HuH-7 (cell line): ENCODE results near the gene HOXA5.

Source experiments
- DNase-seq: peaks from one replicate; pipeline ENCODE4 v3.0.0; 2011; ENCODE audit warnings: low spot score

HOXA5 gene

DNA sequence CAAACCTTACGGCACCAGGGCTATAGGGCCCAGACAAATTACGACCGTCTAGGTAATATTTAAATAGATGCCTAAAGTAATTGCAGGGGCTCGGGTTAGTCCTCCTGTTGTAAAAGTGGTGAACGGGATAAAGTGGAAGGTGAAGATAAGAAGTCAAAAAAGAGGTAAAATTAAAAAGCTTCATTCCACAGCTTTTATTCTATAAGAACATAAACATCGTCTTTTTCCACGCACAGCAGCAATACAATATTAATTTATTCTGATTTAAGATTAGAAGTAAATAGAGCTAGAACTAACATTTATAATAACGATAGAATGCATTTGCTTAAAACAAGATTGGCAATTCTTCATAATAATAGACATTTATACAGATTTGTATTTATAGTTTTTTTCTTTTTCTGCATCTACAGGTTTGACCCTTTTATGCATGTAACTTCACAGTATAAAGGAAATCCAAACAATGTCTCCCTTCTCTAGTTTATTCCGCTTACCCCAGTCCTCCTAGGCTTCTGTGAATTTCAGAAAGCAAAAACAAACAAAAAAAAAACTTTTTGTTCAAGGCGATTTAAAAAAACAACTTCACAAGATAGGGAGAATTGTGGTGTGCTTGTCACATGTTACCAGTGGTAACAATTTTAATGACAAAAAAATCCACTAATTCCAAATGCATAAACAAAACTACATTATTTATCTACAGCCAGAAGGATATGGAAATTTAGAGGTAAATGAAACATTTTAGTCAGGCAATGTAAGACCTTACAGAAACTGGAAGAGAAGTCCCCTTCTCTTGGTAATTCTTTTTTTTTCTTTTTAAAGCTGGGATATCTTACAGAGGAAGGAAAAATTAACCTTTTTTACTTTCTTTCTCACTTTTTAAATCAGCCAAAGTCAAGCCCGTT lies 27.2 kb upstream of the HOXA5 start:
- no peak for DNase-seq

DNA sequence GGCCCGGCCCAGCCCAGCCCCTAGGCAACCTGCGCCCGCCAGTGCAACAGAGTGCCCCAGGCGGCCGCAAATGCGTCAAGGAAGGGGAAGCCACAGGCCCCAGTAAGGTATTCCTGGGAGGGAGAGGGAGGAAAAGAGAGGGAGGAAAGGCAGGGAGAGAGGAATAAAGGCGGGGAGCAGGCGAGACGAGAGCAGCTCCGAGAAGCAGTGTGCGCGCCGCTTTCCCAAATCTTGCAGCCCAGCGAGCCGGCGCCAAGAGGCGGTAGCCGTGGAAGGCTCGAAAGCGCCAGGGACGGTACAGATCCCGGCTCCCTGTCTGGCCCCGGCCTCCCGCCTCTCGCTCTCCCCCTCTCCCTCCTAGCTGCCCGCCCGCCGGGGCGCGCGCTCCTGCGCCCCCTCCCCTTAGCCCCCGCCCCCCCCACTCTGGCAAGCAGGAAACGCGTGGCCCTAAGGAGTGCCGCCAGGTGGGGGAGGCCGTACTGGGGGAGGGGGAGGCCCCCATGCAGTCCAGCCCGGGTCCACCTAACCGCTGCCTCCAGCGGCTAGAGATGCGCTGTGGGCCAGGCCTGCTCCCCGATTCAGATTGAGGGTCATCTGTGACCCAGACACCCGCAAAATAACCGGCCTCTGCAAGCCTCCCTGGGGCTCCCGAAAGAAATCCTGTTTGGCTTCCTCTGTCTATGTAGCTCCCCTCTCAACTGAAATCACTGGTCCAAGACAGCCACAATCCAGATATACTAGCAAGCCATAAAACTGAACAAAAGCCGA lies 26.4 kb upstream of the HOXA5 start:
- DNase-seq = no peak

DNA sequence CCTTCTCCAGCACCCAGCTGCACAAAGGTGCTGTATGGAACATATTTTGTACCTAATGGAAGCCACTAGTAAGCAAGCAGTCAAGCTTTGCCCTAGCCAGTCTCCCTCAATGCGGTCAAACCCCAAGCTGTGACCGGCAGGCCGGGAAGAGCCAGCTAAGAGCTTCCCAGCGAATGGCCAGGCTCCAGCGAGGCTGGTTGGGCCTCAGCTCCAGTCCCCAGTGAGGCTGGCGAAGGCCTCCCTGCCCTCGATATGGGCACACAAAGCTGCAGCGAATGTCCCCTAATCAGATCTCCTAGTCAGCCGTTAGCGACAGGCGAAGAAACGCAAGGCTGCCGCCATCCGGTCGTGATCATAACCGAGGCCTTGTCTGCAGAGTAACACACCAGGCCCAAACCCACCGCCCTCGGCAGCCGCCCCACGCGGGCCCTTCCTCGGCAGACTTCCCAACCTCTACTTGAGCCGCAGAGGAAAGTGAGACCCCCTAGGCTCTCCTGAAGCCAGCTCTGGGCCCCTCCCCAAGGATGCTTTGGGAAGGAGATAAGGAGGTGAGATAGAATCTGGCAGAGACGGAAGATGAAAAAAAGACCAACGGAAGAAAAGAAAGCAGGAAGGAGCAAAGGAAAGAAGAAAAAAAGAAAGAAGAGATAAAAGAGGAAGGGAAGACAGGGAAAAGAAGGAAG lies 24.9 kb upstream of the HOXA5 start:
- no peak for DNase-seq

DNA sequence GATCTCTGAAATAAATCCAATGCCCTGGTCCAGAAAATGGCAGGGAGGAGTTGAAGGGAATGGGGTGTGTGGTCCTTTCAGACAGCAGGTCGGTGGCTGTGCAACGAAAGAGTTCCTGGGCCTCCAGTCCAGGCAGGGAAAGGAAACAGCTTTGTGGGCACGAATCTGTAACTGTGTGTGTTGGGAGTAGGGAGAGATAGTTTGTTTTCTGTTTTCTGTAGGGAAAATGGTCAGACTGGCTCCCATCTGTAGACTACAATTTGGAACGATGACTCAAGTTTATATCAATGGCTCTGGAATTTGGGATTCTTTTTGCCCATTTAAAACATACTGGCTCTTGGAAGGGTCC lies 24.4 kb upstream of the HOXA5 start:
- DNase-seq = no peak

DNA sequence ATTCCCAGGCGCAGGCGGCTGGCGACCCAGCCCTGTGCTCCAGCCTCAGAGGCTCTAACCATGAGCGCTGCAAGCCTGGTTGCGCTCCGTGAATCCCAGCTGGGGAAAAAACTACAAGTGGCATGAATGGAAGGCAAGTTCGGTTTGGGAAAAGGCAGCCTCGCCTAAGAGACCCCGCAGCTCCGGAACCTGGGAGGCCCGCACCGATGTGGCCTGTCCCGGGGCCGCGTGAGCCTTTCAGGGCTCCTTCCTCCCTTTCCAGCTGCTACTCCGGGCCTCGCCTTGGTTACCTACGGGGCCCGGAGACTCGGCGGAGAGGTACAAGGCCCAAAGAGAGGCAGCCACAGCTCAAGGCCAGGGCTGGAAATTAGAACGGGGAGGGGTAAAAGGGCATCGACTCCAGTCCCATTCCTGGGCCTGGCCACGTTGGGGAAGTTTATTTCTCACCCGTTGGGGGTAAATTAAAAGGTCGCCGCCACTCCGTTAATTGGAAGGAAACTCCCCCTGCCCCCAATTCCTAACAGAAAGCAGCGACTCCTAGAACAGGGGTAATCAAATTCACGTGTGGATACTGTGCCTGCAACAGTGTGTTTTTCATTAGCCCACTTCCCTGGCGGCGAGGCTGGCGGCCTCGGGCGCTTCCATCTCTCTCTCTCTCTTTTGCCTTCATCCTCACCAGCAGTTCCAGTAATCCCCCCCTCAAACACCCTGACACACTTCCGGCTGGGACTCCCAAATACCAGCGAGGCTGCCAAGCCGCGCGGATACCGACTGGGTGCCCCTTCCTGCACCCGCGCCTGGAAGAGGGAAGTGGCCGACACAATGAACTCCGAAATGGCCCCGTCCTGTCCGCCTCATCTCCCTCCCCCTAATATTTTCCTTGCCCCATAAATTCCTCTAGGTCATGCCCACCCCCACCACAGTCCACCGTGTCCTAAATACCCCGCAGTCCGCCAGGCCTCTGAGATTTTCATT lies 23.3 kb upstream of the HOXA5 start:
- no peak for DNase-seq

DNA sequence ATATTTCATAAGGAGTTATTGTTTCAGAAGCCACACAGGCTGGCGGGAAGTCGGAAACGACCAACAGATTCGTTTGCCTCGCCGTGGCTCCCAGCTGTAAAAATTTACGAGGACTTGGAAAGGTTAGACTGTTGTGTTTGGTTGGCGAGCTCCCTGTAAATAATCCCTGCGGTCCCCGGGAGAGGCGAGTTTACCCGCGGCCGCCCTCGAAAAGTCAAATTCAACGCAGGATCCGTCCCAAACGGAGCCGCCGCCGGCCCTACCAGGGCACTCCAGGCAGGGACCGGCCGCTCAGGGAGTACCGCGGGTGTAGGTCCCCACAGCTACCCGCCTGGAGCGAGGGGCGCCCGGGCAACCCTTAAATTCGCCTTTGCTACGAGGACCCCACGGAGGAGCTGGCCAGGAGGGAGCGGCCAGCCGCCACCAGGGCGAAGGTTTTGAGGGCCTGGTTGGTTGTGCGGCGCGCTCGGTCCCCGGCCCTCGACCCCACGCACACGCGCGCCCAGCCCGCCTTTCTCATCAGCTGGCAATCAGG lies 22.6 kb upstream of the HOXA5 start:
- no peak for DNase-seq

DNA sequence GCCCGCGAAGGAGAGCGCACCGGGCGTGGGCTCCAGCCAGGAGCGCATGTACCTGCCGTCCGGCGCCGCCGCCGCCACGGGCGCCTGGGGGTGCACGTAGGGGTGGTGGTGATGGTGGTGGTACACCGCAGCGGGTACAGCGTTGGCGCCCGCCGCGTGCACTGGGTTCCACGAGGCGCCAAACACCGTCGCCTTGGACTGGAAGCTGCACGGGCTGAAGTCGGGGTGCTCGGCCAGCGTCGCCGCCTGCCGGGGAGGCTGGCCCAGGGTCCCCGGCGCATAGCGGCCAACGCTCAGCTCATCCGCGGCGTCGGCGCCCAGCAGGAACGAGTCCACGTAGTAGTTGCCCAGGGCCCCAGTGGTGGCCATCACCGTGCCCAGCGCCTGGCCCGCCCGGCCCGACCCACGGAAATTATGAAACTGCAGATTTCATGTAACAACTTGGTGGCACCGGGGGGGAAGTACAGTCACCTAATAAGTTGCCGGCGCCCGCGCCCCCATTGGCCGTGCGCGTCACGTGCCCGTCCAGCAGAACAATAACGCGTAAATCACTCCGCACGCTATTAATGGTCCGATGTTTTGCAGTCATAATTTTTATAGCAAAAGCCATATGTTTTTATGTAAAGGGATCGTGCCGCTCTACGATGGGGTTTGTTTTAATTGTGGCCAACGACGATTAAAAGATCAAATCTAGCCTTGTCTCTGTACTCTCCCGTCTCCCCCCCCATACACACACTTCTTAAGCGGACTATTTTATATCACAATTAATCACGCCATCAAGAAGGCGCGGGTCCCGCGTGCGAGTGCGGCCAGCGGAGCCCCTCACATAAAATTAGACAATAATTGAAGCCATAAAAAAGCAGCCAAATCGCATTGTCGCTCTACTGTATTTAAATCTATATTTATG lies 21.9 kb upstream of the HOXA5 start, which contains the start of gene HOXA9:
Gene HOXA9 (minus strand): TSS at position 449 of the 907 bp plus-strand sequence. CDS start 80 bp downstream, at position 369.
- no peak for DNase-seq

DNA sequence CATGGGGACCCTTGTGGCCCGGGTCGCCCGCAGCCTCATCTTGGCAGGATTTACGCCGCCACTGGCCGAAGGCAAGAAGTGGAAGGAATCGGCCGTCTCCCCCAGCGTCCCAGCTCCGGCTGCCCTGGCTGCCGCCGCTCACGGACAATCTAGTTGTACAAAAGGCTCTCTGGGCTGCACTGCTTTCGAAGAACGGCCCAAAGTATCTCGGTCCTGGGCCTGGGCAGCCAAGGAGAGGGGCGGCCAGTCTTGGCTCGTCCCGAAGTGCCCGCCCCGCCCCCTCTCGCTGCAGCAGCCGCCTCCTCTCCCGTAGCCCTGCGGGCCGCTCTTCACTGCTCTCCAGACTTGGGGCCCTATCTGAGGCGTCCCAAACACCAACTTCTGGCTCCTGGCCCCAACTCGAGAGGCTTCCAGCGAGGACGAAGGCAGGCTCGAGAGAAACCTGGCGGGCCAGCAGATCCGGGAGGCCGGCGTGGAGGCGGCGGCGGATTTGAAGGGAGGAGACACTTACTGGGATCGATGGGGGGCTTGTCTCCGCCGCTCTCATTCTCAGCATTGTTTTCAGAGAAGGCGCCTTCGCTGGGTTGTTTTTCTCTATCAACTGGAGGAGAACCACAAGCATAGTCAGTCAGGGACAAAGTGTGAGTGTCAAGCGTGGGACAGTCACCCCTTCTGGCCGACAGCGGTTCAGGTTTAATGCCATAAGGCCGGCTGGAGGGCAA lies 21.0 kb upstream of the HOXA5 start:
- no peak for DNase-seq

DNA sequence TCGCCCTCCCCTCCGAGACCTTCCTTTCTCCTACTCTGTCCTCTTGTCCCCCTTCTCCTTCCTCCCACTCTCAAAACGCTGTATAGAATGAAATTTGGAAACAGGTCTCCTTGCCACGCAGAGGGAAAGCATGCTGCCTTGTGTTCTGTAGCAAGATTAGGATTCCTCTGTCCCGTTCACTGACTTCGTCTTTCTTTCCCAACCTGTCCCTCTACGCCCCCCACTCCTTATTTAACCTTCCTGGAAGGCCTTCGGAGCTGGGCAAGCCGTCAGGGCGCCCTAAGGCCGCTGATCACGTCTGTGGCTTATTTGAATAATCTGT lies 20.5 kb upstream of the HOXA5 start:
- no peak for DNase-seq

DNA sequence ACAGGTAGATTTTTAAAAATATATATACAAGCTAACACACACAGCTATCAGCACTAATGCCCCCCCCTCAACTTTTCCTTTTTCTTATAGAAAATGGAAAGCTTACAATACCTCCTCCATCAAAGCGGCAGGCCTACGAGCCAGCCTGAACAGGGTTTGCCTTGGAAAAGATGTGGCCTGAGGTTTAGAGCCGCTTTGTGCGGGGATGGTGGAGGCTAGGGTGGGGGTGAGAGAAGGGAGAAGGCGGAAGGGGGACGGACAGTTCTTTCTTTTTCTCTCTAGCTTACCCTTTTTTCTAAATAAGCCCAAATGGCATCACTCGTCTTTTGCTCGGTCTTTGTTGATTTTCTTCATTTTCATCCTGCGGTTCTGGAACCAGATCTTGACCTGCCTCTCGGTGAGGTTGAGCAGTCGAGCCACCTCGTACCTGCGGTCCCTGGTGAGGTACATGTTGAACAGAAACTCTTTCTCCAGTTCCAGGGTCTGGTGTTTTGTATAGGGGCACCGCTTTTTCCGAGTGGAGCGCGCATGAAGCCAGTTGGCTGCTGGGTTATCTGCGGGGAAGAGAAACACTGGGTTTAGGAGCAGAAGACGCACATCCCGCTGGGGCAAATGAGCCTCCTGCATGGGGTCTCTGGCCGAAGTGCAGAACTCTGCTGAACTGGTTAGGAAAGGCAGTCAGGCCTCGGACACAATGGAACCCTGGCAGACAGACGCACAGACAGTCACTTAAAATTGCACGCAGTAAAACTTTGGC lies 20.0 kb upstream of the HOXA5 start:
- no peak for DNase-seq

DNA sequence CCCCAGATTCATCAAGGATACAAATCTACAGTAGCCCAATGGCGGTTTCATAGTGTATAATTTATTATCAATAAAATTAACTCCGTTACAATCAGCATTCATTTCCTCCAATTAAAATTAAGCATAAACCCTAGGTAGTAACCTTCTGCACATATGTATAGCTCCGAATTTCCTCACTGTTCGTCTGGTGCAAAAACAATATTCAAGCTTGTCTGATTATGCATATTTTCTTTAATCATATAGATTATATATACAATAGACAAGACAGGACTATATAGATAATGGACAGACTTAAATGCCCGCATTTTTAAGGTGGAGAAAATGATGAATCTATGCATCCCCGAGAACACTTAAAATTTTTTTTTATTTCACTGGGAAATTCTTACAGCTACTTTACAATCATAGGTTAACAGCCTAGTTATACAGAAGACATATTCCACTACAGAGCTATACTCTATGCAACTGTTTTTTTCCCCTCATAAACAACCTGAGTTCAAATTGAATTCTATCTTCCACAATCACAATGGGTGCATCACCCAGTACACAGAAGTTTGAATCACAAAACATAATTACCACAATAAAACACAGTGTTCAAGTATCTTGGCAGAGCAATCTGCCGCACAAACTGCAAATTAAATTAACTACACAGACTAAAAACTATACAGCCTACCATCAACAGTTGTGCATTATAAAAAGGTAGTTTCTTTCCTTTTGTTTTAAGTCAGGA lies 19.2 kb upstream of the HOXA5 start:
- no peak for DNase-seq

DNA sequence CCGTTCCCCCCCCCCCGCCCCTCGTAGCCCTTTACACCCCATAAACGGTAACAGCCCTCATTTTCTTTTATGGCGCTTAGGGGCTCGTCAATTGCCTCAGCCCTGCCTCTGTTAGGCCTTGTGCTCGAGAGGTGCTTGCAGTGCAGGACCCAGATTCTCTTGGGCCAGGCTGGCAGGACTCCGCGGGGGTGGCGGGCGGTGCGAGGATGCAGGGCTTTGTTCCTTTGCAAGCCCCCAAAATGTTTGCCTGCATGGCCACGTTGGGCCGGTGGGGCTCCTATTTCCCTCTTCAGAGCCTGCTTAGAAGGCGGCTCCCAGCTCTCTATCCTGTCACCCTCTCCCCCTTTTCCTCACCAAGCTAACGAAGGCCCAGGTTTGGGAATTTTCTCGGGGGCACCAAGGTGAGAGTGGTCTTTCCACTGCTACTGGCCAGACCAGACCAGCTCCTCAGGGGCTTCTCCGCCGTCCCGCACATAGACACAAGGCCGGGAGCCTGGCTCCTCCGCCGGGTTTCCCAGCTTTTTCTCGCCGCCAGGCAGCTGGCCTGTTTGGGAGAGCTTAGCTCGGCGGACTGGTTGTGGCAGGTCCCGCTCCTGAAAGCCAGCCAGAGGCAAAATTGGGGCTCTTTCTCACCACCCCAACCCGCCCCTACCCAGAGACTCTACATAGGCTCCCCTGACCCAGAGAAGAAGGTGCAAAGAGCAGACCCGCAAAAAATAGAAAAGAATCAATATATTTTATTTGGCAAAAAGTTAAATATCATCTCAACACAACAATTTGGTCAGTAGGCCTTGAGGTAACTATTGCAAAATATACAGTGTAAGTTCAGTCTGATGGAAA lies 18.5 kb upstream of the HOXA5 start:
- no peak for DNase-seq

DNA sequence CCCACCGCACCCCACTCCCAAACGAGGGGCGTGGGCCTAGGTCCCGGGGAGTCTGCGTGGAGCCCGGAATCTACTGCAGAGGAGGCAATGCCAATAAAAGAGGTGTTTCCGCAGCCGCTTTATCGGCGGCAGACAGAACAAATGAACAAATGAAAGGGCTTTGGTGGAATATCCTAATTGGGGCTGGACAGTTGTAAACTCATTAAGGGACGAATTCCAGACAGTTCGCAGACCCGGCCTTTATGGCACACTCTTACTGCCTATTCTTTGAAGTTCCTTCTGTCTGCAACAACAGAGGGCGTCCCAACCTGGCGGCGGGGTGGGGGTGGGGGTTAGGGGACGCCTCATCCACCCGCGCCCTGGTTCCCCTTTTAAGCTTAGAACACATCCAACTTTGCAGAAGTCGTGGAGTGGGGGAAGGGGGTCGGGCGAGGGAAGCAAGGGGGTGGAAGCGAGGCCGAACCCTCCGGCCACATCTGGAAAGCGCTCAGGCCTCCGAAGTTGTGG lies 17.8 kb upstream of the HOXA5 start:
- DNase-seq = no peak

DNA sequence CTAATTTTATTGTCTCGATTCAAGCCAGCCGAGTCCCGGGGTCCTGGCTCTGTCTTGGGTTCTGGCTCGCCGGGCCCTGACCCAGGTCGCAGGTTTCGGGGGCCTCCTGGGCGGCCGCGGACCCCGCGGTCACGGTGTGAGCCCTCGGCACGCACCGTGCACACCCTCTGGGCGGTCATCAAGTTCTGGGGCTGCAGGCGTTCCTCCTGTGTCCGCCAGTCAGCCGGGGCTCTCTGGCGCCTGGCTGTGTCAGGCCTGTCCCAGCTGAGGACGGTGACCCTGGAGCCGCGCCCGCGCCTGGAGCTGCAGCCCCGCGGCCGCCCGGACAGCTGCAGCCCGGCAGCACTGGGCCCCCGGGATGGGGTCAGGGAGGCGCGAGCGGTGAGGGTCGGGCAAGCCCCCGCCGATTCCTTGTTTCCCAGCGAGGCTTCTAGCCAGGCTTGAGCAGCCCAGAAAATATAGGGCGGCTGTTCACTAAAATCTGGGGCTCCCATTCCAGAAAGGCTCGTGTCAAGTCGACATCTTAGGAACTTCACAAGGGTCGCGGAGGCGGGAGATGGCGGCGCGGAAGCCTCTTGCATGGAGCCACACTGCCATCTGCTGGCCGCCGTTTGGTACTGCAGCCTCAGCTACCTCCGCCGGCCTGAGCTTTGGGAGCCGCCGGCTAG lies 17.2 kb upstream of the HOXA5 start:
- DNase-seq = peak; percentile 92

DNA sequence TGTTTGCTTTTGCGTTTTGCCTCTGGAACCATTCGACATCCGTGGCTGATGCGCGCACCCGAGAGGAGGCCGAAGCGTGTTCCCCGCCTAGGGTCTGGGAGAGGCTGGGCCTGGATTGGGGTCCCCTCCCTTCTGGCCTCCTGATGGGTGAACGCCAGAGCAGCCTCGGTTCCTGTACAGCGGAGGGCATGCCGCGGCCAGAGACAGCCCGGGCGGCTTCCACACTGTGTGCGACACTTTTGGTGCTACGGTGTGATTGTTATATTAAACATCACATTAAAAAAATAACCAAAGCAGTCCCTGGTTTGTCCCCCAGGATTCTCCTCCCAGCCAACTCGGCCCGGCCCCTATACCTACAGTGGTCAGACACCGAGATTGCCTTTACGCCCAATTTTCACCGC lies 16.7 kb upstream of the HOXA5 start:
- no peak for DNase-seq
